HepG2 (cell line): Measurements from ENCODE around the gene KLF16. TPM values are rescaled to one million over a fixed set of nuclear protein-coding genes. Genes with fewer than 3 reads are reported as not detected.

Experiments
- EP300 ChIP-seq, 3 experiments: sonication (generic) in 1 of 3; formaldehyde crosslinking in 1 of 3; IDR thresholded peaks; 2 replicates each; pipeline versions ENCODE4 v1.5.1 to v1.6.1; 2011 to 2020; ENCODE audit warnings: low read depth in 2 of 3, low read length in 2 of 3, borderline replicate concordance in 1 of 3, improper control_type of control experiment in 1 of 3, mild to moderate bottlenecking in 1 of 3, missing genetic modification reagents in 1 of 3, moderate library complexity in 1 of 3
- HOXA3 ChIP-seq: sonication (generic); formaldehyde crosslinking; IDR thresholded peaks from 2 replicates; pipeline ENCODE4 v1.5.0; 2020; ENCODE audit warnings: missing genetic modification reagents
- RXRA ChIP-seq: sonication (generic); formaldehyde crosslinking; IDR thresholded peaks from 2 replicates; pipeline ENCODE4 v1.5.1; 2020; ENCODE audit warnings: missing genetic modification reagents
- SIN3A ChIP-seq: IDR thresholded peaks from 2 replicates; pipeline ENCODE4 v1.6.1; 2011; ENCODE audit warnings: low read depth, mild to moderate bottlenecking, control low read depth, low read length, borderline replicate concordance
- SP5 ChIP-seq: IDR thresholded peaks from 2 replicates; pipeline ENCODE4 v1.6.1; 2016; ENCODE audit warnings: low read depth, borderline replicate concordance
- STAT6 ChIP-seq: sonication (generic); formaldehyde crosslinking; IDR thresholded peaks from 2 replicates; pipeline ENCODE4 v1.4.0; 2020; ENCODE audit warnings: missing genetic modification reagents, mild to moderate bottlenecking, borderline replicate concordance
- TCF7L2 ChIP-seq: IDR thresholded peaks from 2 replicates; pipeline ENCODE4 v1.6.1; 2011; ENCODE audit warnings: mild to moderate bottlenecking, low read depth, low read length, moderate library complexity
- ZBTB40 ChIP-seq, 2 experiments: fragments of 450-650 bp in 1 of 2; sonication (generic) in 1 of 2; formaldehyde crosslinking in 1 of 2; IDR thresholded peaks; 2 replicates each; pipeline versions ENCODE4 v1.6.1 to v1.8.0; 2016 to 2022; ENCODE audit warnings: antibody characterized with exemption in 1 of 2, mild to moderate bottlenecking in 1 of 2, missing genetic modification reagents in 1 of 2
- ZKSCAN5 ChIP-seq: sonication (generic); formaldehyde crosslinking; IDR thresholded peaks from 2 replicates; pipeline ENCODE4 v1.5.1; 2020; ENCODE audit warnings: mild to moderate bottlenecking, missing genetic modification reagents
- ZNF274 ChIP-seq: sonication (generic); formaldehyde crosslinking; IDR thresholded peaks from 2 replicates; pipeline ENCODE4 v1.5.1; 2020; ENCODE audit warnings: mild to moderate bottlenecking, missing genetic modification reagents
- ZNF280B ChIP-seq: sonication (generic); formaldehyde crosslinking; IDR thresholded peaks from 2 replicates; pipeline ENCODE4 v1.5.0; 2020; ENCODE audit warnings: missing genetic modification reagents, mild to moderate bottlenecking, borderline replicate concordance
- ZNF737 ChIP-seq: sonication (generic); formaldehyde crosslinking; IDR thresholded peaks from 2 replicates; pipeline ENCODE4 v1.5.0; 2020; ENCODE audit warnings: missing genetic modification reagents, mild to moderate bottlenecking, borderline replicate concordance
- ZNF766 ChIP-seq: sonication (generic); formaldehyde crosslinking; IDR thresholded peaks from 2 replicates; pipeline ENCODE4 v1.5.0; 2020; ENCODE audit warnings: missing genetic modification reagents, borderline replicate concordance
- ZSCAN25 ChIP-seq: sonication (generic); formaldehyde crosslinking; IDR thresholded peaks from 2 replicates; pipeline ENCODE4 v1.8.0; 2022; ENCODE audit warnings: mild to moderate bottlenecking, missing genetic modification reagents
- polyA plus RNA-seq, 8 experiments: library from polyadenylated mRNA; depleted of rRNA in 3 of 8; stranded (reverse) in 7 of 8; unstranded in 1 of 8; fragments of >200 nt; fragmentation: Illumina TruSeq in 4 of 8; extraction: Trizol in 4 of 8; gene quantifications; 2 replicates each; pipeline versions ENCODE4 v1.2.1 to v1.2.3, GENCODE V29; 2011 to 2016; ENCODE audit warnings: low read depth in 4 of 8, missing spikeins in 1 of 8, mixed read lengths in 1 of 8; ENCODE audit not compliant: insufficient read depth in 1 of 8
- total RNA-seq, 5 experiments: library from RNA; depleted of rRNA; stranded (reverse); fragments of >200 nt; fragmentation: Illumina TruSeq; extraction: Trizol; gene quantifications; 2 replicates each; pipeline ENCODE4 v1.2.3, GENCODE V29; 2016; ENCODE audit warnings: low read depth in 1 of 5

KLF16 gene
- total and polyA plus RNA-seq, 2 of the 13 experiments (the other 11 are each of a cell fraction or from before 2014, with no cell fraction given): 3.5 to 6.7 TPM

- TF ChIP-seq ZNF280B (CRISPR knock-in tag) (peak; percentile 12; the same call in 1 of the 2 replicates), SIN3A (peak; percentile 96; the same call in 1 of the 2 replicates), ZNF737 (CRISPR knock-in tag) (no peak), ZBTB40 (IDR thresholded peaks at IDR 0.05) (no peak), ZBTB40 (CRISPR knock-in tag; IDR thresholded peaks at IDR 0.05) (no peak), TCF7L2 (no peak), ZNF274 (CRISPR knock-in tag) (no peak), ZSCAN25 (CRISPR knock-in tag) (peak; percentile 80; the same call in 1 of the 2 replicates), SP5 (CRISPR knock-in tag) (peak; percentile 76), RXRA (CRISPR knock-in tag) (0 out of 2 replicates have a peak, but pooled peaks have one; percentile 36), STAT6 (CRISPR knock-in tag) (no peak), ZNF766 (no peak), EP300 (IDR thresholded peaks at IDR 0.05; ENCODE audit: low read depth in 2 of 2, low read length in 2 of 2) (peak in 1 of 2 experiments; percentile 76; a peak in 1 of 4 replicates), EP300 (CRISPR knock-in tag; IDR thresholded peaks at IDR 0.05; ENCODE audit: borderline replicate concordance) (no peak), HOXA3 (CRISPR knock-in tag) (no peak), ZKSCAN5 (no peak)
Observed at GRCh38 chr19:1860042-1860775, 3.2 kb downstream of the KLF16 start (continued).
